B cell (primary cell): ENCODE data around the gene ZCCHC24.

Experiments used
- CTCF ChIP-seq: fragments of 200-600 bp; IDR thresholded peaks from one replicate; pipeline ENCODE4 v1.8.0; 2022; ENCODE audit warnings: antibody characterized with exemption, mild to moderate bottlenecking
- EZH2 ChIP-seq: IDR thresholded peaks from 2 replicates; pipeline ENCODE4 v1.6.1; 2012; ENCODE audit warnings: borderline replicate concordance, low read depth, mild to moderate bottlenecking, moderate library complexity, low read length; ENCODE audit not compliant: insufficient read depth, poor library complexity, severe bottlenecking

GRCh38 chr10:79444199-79445119, 965 bp downstream of the ZCCHC24 start:
- TF ChIP-seq CTCF, result no peak
- no peak for TF ChIP-seq EZH2
